DMS79 treated with DMSO at 0.1 percent for 48 hours (cell line): ENCODE results near the gene ABHD16B.
"Not testable (repeated sequence)": the region's sequence is repeated elsewhere in the genome, so short reads cannot be mapped to it uniquely, and the experiment has no call there.

ENCODE experiments used
- DNase-seq: peaks from one replicate; lab custom pipeline; 2025; lab: John Stamatoyannopoulos, UW

Gene ABHD16B

GRCh38 chr20:63878899-63879663 is 17.8 kb downstream of the ABHD16B start:
- DNase-seq, result no peak

- DNase-seq, result not testable (repeated sequence)
Measured at GRCh38 chr20:63880901-63881300, 19.6 kb downstream of the ABHD16B start.

- no peak for DNase-seq
Measured at GRCh38 chr20:63881451-63882226, 20.3 kb downstream of the ABHD16B start.

GRCh38 chr20:63882257-63883200 is 21.2 kb downstream of the ABHD16B start:
- no peak for DNase-seq

DNA sequence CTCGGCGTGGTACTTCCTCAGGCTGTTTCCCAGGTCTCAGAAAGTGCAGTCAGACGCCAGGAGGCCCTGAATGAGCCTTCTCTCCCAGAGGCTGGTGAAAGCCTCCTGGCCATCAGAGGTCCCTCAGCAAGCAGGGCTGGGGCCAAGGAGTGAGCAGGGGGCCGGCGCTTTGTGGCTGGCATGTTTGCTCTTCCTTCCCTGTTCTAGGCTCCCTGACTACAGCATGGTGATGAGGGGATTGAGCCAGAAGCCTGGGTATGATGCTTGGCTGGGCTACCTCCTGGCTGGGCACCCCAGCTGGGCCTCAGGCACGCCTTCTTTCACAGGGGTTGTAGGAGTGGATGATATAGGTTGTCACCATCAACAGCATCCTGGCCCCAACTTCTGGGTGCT is 21.9 kb downstream of the ABHD16B start:
- DNase-seq, result no peak

GRCh38 chr20:63884506-63885263 is 23.4 kb downstream of the ABHD16B start:
- DNase-seq, result no peak

- no peak for DNase-seq
Measured at GRCh38 chr20:63885264-63886053, 24.2 kb downstream of the ABHD16B start.

DNA sequence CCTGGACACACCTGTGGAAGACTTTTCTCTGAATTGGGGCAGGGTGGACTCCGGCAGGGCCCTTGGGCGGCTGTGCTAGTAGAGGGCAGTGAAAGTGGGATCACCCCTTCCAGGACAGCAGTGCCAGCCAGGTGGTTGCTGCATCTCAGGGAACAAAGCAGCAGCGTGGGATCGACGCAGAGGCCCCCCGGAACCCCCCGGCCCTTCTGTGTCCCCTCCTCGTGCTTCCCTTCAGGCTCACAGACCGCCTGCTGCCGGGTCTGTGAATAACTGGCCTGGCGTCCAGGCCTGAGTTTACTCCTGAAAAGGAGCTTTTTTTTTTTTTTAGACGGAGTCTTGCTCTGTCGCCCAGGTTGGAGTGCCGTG is 24.7 kb downstream of the ABHD16B start:
- DNase-seq, result no peak

DNA sequence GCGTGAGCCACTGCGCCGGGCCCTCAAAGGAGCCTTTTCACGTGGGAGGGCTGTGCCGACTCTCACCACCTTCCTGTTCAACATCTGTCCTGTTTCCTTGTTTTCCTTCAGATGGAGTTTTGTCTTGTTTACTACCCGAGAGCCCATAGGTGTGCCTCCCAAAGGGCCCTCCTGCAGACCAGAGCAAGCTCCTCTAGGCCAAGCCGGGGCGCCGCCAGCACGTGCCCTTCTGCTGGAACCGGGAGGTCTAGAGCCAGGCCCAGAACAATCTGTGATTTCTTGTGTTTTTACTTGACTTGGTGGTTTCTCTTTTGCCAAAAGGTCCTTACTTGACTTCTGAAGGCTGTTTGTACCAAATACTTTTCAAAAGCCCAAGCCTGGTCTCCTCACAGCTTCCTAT is 25.6 kb downstream of the ABHD16B start:
- no peak for DNase-seq

DNA sequence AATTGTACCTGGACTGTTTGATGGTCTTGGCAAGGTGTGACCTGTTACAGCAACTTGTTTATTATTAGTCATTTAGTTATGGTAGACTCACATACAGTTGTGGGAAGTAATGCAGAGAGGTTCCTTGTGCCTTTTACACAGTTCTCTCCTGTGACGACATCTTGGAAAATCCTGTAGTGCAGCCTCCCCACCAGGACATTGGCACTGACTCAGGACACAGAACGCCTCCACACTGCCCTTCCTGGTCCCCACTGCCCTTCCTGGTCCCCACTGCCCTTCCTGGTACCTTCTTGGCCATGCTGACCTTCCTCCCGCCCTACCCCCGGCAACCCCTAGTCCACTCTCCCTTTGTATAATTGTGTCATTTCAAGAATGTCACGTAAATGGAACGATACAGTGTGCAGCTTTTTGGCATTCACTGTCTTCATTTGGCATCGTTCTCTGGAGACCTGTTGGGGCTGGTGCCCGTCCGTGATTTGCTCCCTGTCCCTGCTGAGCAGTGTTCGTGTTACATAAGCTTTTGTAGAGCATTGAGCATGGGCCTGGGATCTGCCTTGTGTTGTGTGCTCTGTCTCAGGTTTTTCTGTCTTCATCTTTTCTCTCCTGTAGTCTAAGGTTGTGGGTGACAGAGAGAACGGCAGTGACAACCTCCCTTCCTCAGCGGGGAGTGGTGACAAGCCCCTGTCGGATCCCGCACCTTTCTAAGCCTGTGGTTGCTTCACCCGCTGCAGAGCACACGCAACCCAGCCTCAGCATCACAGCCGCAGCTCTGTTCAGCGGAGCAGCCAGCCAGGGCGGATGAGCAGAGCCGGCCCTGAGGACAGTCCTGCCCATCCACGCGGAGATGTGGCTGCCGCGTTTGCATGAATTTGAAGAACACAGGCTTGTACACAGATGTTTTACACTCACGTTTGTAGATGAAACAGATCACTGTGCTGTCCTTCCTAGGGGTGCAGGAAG is 28.2 kb downstream of the ABHD16B start:
- no peak for DNase-seq

DNA sequence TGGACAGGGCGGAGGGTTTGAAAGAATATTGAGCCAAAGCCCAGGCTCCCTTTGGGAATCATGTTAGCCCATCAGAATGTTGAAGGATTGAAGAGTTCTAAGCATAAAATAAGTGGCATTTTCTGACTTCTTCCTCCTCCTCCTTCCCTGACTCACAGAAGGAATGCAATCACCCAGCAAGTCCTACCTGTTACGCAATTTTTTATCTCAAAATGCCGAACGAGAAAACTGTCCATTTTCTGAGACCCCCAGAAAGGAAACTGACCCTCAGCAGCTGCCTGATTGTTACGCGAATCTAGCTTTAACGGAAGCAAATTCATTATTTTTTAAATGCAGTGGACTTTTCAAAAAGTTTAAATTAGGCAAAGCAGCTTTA is 28.9 kb downstream of the ABHD16B start:
- DNase-seq, result no peak

GRCh38 chr20:63890616-63891015 is 29.3 kb downstream of the ABHD16B start:
- DNase-seq, result peak; percentile 63

DNA sequence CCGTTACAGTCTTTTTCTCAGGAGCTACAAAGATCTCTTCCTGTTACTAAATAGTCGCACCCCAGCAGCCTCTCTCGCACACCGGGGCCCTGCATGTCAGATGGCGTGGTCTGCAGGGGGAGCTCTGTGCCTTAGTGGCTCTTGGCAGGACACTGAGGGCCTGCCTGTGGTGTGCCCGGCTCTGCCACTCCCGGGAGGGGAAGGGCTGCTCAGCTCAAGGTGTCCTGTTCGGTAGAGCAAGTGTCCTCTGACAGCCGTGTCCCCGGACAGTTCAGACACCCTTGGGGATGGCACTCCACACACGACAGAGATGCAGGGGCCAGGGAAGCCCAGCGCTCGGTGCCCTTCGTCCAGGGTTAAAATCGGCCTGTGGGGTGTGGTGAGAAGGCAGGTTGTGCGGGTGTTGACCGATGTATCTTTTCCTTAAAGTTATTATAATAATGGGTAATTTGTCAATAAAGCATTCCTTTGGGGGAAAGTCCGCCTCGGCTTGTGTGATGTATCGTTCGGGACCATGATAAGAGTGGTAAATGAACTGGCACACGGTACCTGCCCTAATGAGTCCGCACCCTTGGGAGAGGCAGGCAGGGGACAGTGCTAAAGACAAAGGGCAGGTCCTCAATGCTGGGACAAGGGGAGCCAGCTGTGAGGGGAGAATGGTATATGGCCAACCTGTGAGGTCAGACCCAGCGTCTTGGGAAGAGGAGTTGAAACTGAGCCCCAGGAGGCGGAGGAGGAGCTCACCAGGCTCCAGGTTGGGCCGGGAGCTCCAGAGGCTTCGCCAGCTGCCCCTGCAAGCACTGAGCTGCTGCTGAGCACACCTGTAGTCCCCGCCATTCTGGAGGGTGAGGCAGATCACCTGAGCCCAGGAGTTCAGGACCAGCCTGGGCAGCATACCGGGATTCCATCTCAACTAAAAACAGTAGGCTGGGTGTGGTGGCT is 30.0 kb downstream of the ABHD16B start:
- DNase-seq, result peak; percentile 55

DNA sequence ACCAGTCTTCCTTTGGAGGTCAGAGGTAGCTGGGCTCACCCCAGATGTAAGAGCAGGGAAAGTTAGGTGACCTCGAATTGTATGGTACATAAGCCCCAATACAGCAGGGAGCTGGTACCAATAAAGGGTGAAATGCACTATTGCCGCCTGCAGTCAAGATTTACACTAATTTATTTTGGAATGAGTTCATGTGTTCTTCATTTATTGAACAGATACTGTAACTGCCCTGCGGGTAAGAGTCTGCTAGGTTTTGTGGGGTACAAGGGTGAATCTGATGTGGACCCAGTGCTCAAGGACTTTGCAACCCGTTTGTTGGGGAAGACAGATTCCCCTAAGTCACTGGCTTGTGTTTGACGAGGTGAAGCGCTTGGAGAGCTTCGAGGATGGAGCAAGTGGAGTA is 31.1 kb downstream of the ABHD16B start:
- DNase-seq, result no peak

DNA sequence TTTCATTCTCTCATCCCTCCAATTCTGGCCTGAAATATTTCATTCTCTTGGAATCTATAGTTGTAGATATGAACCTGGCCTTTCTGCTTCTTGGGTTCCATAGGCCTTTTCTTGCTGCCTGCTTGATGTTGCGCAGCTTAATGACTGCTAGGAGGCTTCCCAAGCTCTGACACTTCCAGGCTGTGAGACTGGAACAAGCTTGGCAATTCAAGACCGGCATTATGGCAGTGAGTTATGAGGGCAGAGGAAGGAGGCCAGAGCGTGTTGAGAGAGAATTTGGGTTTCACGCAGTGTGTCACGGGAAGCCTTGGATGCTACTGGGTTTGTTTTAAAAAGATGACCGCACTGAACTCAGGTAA is 32.7 kb downstream of the ABHD16B start:
- DNase-seq, result no peak

DNA sequence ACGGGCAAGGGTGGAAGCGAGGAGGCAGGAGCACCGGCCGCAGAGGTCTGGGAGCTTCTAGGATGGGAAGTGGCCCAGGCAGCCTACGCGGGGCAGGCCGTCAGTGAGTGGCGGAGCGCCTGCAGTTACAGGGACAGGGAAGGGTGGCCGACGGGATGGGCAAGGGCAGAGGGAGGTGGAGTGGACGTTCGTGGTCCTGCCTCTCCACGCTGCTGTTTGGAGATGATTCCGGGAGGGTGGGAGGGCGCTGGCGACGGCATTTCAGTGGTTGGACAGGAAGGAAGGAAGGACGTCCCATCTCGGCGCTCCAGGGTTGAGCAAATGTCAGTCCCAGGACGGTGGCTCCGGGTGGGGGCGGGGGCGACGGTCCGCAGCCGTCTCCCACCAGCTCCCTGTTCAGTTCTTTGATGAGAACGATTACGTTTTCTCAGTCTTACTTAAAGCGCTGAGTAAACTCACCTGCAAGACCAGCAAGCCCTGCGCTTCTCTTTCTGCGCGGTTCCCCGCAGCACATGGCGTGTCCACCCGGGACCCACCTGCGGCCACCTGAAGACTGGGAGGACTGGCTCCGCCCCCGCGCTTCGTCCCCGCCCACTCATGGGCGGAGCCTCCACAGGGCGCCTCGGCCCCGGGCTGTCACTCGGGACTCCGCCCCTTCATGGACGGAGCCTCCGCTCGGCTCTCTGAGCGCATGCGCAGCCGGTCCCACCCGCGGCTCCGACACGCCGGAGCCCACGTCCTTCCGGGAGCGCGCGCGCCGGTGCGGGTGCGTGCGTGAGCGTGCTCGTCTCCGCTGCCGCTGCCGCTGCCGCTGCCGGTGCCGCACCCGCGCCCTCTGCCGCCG is 33.3 kb downstream of the ABHD16B start, which contains the start of gene DNAJC5:
Gene DNAJC5, plus strand, starts transcription at position 769 of the 844 bp plus-strand sequence. CDS start 33,220 bp downstream, outside the sequence.
- DNase-seq, result peak; percentile 90

GRCh38 chr20:63895202-63895951 is 34.1 kb downstream of the ABHD16B start:
- DNase-seq, result peak; percentile 41
